IPS-20b (cell line): ENCODE data around the gene PAXIP1.
"Not testable (repeated sequence)": the region's sequence is repeated elsewhere in the genome, so short reads cannot be mapped to it uniquely, and the experiment has no call there.

Experiments used
- H3K27ac ChIP-seq: one replicate; pipeline ENCODE4 v1.5.1; 2013; ENCODE audit warnings: low read length
- H3K27me3 ChIP-seq: 2 replicates; pipeline ENCODE4 v1.6.1; 2013; ENCODE audit warnings: mild to moderate bottlenecking, low read length, inconsistent platforms; ENCODE audit not compliant: insufficient read depth
- H3K36me3 ChIP-seq: 2 replicates; pipeline ENCODE4 v1.6.1; 2013; ENCODE audit warnings: low read depth, mild to moderate bottlenecking, inconsistent platforms, low read length, moderate library complexity; ENCODE audit not compliant: insufficient read depth
- H3K4me1 ChIP-seq: 2 replicates; pipeline ENCODE4 v1.6.1; 2013; ENCODE audit warnings: mild to moderate bottlenecking, control low read depth, inconsistent platforms, low read length, moderate library complexity; ENCODE audit not compliant: insufficient read depth
- H3K4me3 ChIP-seq: 2 replicates; pipeline ENCODE4 v1.5.1; 2013; ENCODE audit warnings: mild to moderate bottlenecking, low read length, inconsistent platforms
- H3K9ac ChIP-seq: 2 replicates; pipeline ENCODE4 v1.6.1; 2013; ENCODE audit warnings: low read depth, mild to moderate bottlenecking, inconsistent platforms, low read length, moderate library complexity
- H3K9me3 ChIP-seq: 2 replicates; pipeline ENCODE4 v1.6.1; 2013; ENCODE audit warnings: mild to moderate bottlenecking, low read depth, low read length, inconsistent platforms; ENCODE audit not compliant: insufficient read depth

PAXIP1 gene

GRCh38 chr7:154931906-154932305 lies 71.0 kb downstream of the PAXIP1 start:
- H3K27ac ChIP-seq = no peak overlapping the region
- no peak overlapping the region for H3K4me3 ChIP-seq
- no peaks in the 10 kb centered on the region for H3K36me3 ChIP-seq
- peaks cover 39% of the 10 kb centered on the region for H3K9me3 ChIP-seq
- H3K4me1 ChIP-seq = peaks cover 10% of the 10 kb centered on the region; the same call in 1 of the 2 replicates
- no peak overlapping the region for H3K9ac ChIP-seq
- H3K27me3 ChIP-seq = no peaks in the 10 kb centered on the region

DNA sequence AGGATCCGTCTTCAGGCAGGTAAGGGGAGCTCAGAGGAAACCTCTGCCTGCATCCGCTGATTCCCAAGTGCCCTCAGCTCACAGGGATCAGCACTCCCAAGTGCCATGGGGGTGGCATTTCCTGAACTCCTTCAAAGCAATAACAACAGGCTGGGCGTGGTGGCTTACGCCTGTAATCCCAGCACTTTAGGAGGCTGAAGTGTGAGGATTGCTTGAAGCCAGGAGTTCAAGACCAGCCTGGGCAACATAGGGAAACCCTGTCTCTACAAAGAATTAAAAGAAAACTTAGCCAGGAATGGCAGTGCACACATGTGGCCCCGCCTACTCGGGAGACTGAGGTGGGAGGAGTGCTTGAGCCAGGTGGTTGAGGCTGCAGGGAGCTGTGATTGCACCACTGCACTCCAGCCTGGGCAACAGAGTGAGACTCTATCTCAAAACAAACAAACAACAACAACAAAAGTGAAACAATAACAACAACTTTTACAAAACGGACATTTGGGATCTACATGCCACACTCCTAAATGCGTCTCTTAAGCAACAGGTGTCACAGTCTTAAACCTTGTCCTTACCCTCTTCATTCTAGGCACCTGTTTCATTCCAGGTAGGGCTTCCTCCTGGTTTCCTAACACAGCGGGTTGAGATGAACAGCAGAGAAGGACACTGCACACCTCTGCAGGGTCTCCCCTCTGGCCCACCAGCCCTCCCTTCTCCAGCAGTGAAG lies 73.8 kb downstream of the PAXIP1 start:
- Histone ChIP-seq H3K27me3 (no peaks in the 10 kb centered on the region), H3K4me3 (no peak overlapping the region), H3K9ac (no peak overlapping the region), H3K27ac (no peak overlapping the region), H3K9me3 (peaks cover 17% of the 10 kb centered on the region), H3K36me3 (no peaks in the 10 kb centered on the region), H3K4me1 (peaks cover 10% of the 10 kb centered on the region; the same call in 1 of the 2 replicates)

- no peaks in the 10 kb centered on the region for H3K36me3 ChIP-seq
- peaks cover 9% of the 10 kb centered on the region; the same call in 1 of the 2 replicates for H3K9me3 ChIP-seq
- no peak overlapping the region for H3K27ac ChIP-seq
- H3K4me1 ChIP-seq = peaks cover 10% of the 10 kb centered on the region; the same call in 1 of the 2 replicates
- H3K27me3 ChIP-seq = no peaks in the 10 kb centered on the region
- H3K9ac ChIP-seq = no peak overlapping the region
- no peak overlapping the region for H3K4me3 ChIP-seq
These were observed 74.6 kb downstream of the PAXIP1 start for GRCh38 chr7:154928136-154929005.

DNA sequence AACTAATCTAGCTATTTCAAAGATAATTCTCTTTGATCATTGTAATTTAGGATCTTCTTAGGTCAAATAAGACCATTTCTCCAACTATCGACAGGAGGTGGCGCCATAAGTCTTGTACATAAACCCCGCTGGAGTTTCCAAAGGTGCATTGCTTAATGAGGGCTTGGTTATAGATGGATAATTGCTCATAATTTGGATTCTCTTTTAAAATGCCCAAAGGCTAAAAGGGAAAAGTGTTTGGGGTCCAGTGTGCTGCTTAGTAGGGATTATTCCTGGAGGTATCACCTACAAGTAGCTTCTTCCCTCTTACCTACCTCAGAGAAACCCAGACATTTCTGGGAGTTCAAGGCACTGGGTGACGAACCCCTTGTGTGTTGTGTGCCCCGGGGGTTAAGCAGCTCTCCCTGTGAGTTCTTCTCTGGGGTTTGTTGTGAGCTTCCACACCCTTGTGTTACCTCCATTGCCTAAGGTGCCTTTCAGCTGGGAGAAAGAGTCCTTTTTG lies 75.2 kb downstream of the PAXIP1 start:
- Histone ChIP-seq H3K4me1 (peaks cover 10% of the 10 kb centered on the region; the same call in 1 of the 2 replicates), H3K27me3 (no peaks in the 10 kb centered on the region), H3K9ac (no peak overlapping the region), H3K9me3 (peaks cover 2% of the 10 kb centered on the region; the same call in 1 of the 2 replicates), H3K36me3 (no peaks in the 10 kb centered on the region), H3K4me3 (no peak overlapping the region), H3K27ac (no peak overlapping the region)

DNA sequence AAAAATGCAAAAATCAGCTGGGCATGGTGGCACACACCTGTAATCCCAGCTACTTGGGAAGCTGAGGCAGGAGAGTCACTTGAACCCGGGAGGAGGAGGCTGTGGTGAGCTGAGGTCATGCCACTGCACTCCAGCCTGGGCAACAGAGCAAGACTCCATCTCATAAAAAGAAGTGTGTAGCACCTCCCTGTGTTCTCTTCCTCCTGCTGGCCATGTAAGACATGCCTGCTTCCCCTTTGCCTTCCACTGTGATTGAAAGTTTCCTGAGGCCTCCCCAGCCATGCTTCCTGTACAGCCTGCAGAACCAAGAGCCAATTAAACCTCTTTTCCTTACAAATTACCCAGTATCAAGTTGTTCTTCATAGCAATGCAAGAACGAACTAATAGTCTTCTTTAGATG lies 80.5 kb downstream of the PAXIP1 start:
- not testable (repeated sequence) for H3K9ac ChIP-seq, H3K4me1 ChIP-seq, H3K27ac ChIP-seq, H3K9me3 ChIP-seq, H3K4me3 ChIP-seq, H3K36me3 ChIP-seq, H3K27me3 ChIP-seq

DNA sequence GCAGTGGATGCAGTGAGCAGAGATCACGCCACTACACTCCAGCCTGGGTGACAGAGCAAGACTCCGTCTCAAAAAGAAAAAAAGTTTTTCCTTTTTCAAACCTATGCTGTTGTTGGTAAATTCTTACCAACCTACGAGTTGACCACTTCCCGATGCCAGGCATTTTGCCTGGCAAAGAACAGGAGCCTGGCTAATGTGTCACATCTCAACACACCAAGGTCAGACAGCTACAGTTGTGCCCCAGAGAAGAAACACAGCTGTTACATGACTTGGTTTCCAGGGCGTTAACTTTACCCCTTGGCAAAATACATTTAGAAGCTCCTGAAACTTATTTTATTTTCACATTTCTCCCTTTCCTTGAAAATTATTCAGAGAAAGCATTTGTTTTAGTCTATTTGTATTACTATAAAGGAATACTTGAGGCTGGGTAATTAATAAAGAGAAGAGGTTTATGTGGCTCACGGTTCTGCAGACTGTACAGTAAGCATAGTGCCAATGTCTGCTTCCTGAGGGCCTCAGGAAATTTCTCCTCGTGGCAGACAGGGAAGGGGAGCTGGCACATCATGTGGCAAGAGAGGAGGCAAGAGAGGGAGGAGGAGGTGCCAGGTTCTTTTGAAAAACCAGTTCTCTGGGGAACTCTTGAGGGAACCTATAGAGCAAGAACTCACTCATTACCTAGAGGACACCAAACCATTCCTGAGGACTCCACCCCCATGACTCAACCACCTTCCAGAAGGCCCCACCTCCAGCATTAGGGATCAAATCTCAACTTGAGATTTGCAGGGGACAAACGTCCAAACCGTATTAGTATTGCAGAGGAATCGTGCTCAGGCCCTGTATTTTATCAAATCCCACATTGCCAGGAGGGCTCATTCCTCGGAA lies 83.3 kb downstream of the PAXIP1 start:
- H3K27me3 ChIP-seq = peaks cover 7% of the 10 kb centered on the region; the same call in 1 of the 2 replicates

GRCh38 chr7:154918741-154919140 lies 84.2 kb downstream of the PAXIP1 start:
- peaks cover 16% of the 10 kb centered on the region for H3K27me3 ChIP-seq
- no peak overlapping the region for H3K27ac ChIP-seq
- H3K36me3 ChIP-seq = no peaks in the 10 kb centered on the region
- H3K9ac ChIP-seq = no peak overlapping the region
- no peak overlapping the region for H3K4me3 ChIP-seq
- H3K4me1 ChIP-seq = no peaks in the 10 kb centered on the region
- no peaks in the 10 kb centered on the region; the same call in none of the 2 replicates for H3K9me3 ChIP-seq

More for the DNA sequence above, 83.3 kb downstream of the PAXIP1 start:
- no peak overlapping the region for H3K4me3 ChIP-seq
- no peaks in the 10 kb centered on the region for H3K4me1 ChIP-seq
- H3K36me3 ChIP-seq = no peaks in the 10 kb centered on the region
- no peaks in the 10 kb centered on the region; the same call in none of the 2 replicates for H3K9me3 ChIP-seq
- H3K9ac ChIP-seq = no peak overlapping the region
- H3K27ac ChIP-seq = no peak overlapping the region

- no peak overlapping the region for H3K9ac ChIP-seq
- H3K4me3 ChIP-seq = no peak overlapping the region
- peaks cover 16% of the 10 kb centered on the region for H3K27me3 ChIP-seq
- no peaks in the 10 kb centered on the region; the same call in none of the 2 replicates for H3K9me3 ChIP-seq
- no peak overlapping the region for H3K27ac ChIP-seq
- no peaks in the 10 kb centered on the region for H3K36me3 ChIP-seq
- no peaks in the 10 kb centered on the region for H3K4me1 ChIP-seq
These were observed 84.7 kb downstream of the PAXIP1 start for GRCh38 chr7:154918266-154918665.

- peaks cover 16% of the 10 kb centered on the region for H3K27me3 ChIP-seq
- H3K9me3 ChIP-seq = no peaks in the 10 kb centered on the region; the same call in none of the 2 replicates
- H3K4me1 ChIP-seq = no peaks in the 10 kb centered on the region
- no peak overlapping the region for H3K4me3 ChIP-seq
- H3K27ac ChIP-seq = no peak overlapping the region
- no peaks in the 10 kb centered on the region for H3K36me3 ChIP-seq
- no peak overlapping the region for H3K9ac ChIP-seq
These were observed 85.1 kb downstream of the PAXIP1 start for GRCh38 chr7:154917808-154918160.

- no peaks in the 10 kb centered on the region for H3K4me1 ChIP-seq
- H3K4me3 ChIP-seq = no peak overlapping the region
- H3K9me3 ChIP-seq = no peaks in the 10 kb centered on the region; the same call in 1 of the 2 replicates
- no peaks in the 10 kb centered on the region for H3K36me3 ChIP-seq
- peaks cover 16% of the 10 kb centered on the region for H3K27me3 ChIP-seq
- H3K9ac ChIP-seq = no peak overlapping the region
- H3K27ac ChIP-seq = no peak overlapping the region
These were observed 85.8 kb downstream of the PAXIP1 start for GRCh38 chr7:154916856-154917807.
